GM18498 (cell line): ENCODE data around the gene MRPL3.

Experiments
- ATAC-seq: cut with Tn5 transposase; IDR thresholded peaks from one replicate; pipeline ENCODE4 v1.9.1; 2021; ENCODE audit warnings: mild to moderate bottlenecking, moderate library complexity; ENCODE audit not compliant: unreplicated experiment

The MRPL3 gene

DNA sequence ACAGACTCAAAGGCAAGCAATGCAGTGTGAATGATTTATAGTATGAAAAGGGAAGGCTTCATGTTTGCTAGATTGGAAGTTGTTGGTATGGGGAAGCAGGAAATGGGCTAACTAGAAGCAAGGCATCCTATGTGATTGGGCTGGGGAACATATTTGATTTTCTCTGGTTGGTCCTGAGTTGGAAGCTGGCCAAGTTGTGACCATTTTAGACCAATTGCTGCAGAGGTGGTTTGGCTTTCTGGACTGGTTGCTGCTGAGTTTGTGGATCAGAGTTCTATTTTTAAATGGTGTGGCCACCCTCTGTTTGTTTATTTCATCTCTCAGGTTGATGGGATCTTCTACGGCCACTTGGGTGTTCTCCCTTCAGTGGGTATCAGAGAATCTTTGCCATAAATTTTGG is 81.5 kb downstream of the MRPL3 start:
- ATAC-seq: no peak

DNA sequence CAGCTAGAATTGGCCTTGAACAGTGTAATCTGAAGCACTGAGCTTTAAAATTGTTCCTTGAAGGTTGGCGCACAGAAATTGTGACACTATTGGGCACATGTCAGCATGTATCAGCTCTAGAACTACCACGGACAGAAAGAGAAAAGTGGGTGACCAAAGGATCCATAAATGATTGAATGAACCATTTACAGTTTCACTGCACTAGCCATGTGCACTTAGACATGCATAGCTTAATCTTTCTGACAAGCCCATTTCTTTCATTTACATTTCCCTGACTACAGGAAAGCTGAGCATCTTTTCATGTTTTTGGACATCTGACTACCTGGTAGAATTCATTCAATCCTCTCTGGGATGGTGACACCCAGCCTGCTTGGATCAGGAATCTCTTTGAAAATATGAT is 85.0 kb downstream of the MRPL3 start:
- ATAC-seq: no peak
